PC-9 (cell line): ENCODE results near the gene FOSL2. TPM values are rescaled to one million over a fixed set of nuclear protein-coding genes. Genes with fewer than 3 reads are reported as not detected.

Experiments
- BruUV-seq: library from RNA; stranded (reverse); fragments of 400-500 nt; replicated peaks from 2 replicates; lab custom pipeline; 2021; lab: Mats Ljungman, UMichigan
- CTCF ChIA-PET: fragments of 300-600 bp; sonication (Branson Sonifier 250); formaldehyde crosslinking; loops from one replicate; lab custom pipeline; 2022; ENCODE audit warnings: antibody characterized with exemption; lab: Charles Lee
- POLR2A ChIA-PET: fragments of 300-600 bp; sonication (Branson Sonifier 250); formaldehyde crosslinking; loops from one replicate; lab custom pipeline; 2022; ENCODE audit warnings: antibody characterized with exemption; ENCODE audit not compliant: unreplicated experiment; lab: Charles Lee
- DNase-seq, 2 experiments: peaks; one replicate each; pipeline versions ENCODE4 v3.0.0 to v3.0.0-alpha.2; 2015 to 2022; ENCODE audit warnings: mixed read lengths in 1 of 2
- H2AFZ ChIP-seq: fragments of 200-600 bp; sonication (generic); 2 replicates; pipeline ENCODE4 v1.8.1; 2017; ENCODE audit warnings: antibody characterized with exemption
- H3F3A ChIP-seq: fragments of 200-600 bp; sonication (generic); 2 replicates; pipeline ENCODE4 v1.8.1; 2017; ENCODE audit warnings: antibody characterized with exemption, mild to moderate bottlenecking, low read depth; ENCODE audit not compliant: insufficient read depth
- H3K27ac ChIP-seq: fragments of 200-600 bp; sonication (generic); 2 replicates; pipeline ENCODE4 v1.6.1; 2016; ENCODE audit warnings: mixed run types
- H3K27me3 ChIP-seq: fragments of 200-600 bp; sonication (generic); 2 replicates; pipeline ENCODE4 v1.6.1; 2016; ENCODE audit warnings: low read depth, mixed run types; ENCODE audit not compliant: insufficient read depth
- H3K36me3 ChIP-seq: fragments of 200-600 bp; sonication (generic); 2 replicates; pipeline ENCODE4 v1.6.1; 2016; ENCODE audit warnings: low read depth, mixed run types
- H3K4me1 ChIP-seq: fragments of 200-600 bp; sonication (generic); replicated peaks from 2 replicates; pipeline ENCODE4 v1.6.1; 2016; ENCODE audit warnings: mixed run types; ENCODE audit not compliant: insufficient read depth
- H3K4me2 ChIP-seq: fragments of 200-600 bp; sonication (generic); 2 replicates; pipeline ENCODE4 v1.6.1; 2017; ENCODE audit warnings: mixed run types
- H3K4me3 ChIP-seq: fragments of 200-600 bp; sonication (generic); 2 replicates; pipeline ENCODE4 v1.6.1; 2016; ENCODE audit warnings: mixed run types
- H3K79me2 ChIP-seq: fragments of 200-600 bp; sonication (generic); 2 replicates; pipeline ENCODE4 v1.6.1; 2017; ENCODE audit warnings: low read depth, mixed run types
- H3K9me2 ChIP-seq: fragments of 200-600 bp; sonication (generic); 2 replicates; pipeline ENCODE4 v1.8.1; 2017; ENCODE audit warnings: mild to moderate bottlenecking; ENCODE audit not compliant: insufficient read depth
- H3K9me3 ChIP-seq: fragments of 200-600 bp; sonication (generic); 2 replicates; pipeline ENCODE4 v1.8.1; 2016; ENCODE audit warnings: low read depth; ENCODE audit not compliant: insufficient read depth
- H4K20me1 ChIP-seq: fragments of 200-600 bp; sonication (generic); 2 replicates; pipeline ENCODE4 v1.8.1; 2017; ENCODE audit not compliant: insufficient read depth
- EZH2 ChIP-seq: fragments of 200-600 bp; sonication (generic); IDR thresholded peaks from 2 replicates; pipeline ENCODE4 v1.8.0; 2017; ENCODE audit warnings: antibody characterized with exemption, low read depth
- intact Hi-C: fragments of 100-400 bp; cut with micrococcal nuclease; formaldehyde crosslinking; loops from one replicate; pipeline ENCODE4 v1.10.0; 2022; ENCODE audit not compliant: unreplicated experiment
- total RNA-seq: library from RNA; stranded (reverse); gene quantifications from 2 replicates; pipeline ENCODE4 v1.2.3, GENCODE V29; 2021
- TF ChIP-seq, protein P1 (sequence below): fragments of 200-600 bp; sonication (generic); conservative IDR thresholded peaks from 2 replicates; pipeline ENCODE4 v1.6.1; 2017; ENCODE audit warnings: mixed run types, antibody characterized with exemption, mild to moderate bottlenecking, moderate library complexity

Gene FOSL2
- total RNA-seq, 1 experiment from 2014 or later = 60.0 TPM

DNA sequence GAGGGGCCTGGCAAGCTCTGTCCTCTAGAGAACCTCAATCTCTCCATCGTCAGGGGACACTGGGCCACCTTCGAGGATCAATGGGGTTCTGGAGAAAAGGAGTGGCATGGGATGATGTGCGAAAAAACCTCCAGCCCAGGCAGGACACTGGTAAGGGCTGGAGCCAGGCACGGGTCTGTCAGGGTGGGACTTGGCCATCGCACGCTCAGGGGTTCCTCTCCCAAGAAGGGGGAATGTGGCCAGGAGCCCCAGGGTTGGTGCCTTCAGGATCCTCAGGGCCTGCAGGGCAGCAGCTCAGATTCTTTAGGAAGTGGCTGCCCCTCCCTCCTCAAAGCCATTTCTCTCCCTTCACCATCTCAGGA lies 56.4 kb downstream of the FOSL2 start:
- Histone ChIP-seq H3K4me1 (peaks cover 79% of the 10 kb centered on the region), H3K4me2 (no peak overlapping the region), H2AFZ (no peak overlapping the region), H3K79me2 (no peaks in the 10 kb centered on the region), H4K20me1 (no peaks in the 10 kb centered on the region), H3F3A (peaks cover 56% of the 10 kb centered on the region), H3K36me3 (no peaks in the 10 kb centered on the region), H3K27ac (peak overlapping the region; percentile 65; the same call in 1 of the 2 replicates), H3K9me2 (no peaks in the 10 kb centered on the region), H3K27me3 (no peaks in the 10 kb centered on the region), H3K9me3 (no peaks in the 10 kb centered on the region), H3K4me3 (no peak overlapping the region)
- no peak for TF ChIP-seq EZH2
- intact Hi-C loops = loop anchor here (1.0 to 2.0 kb wide), 3 partner anchors 13 to 650 kb away; no protein-coding TSS in a partner anchor
- no peak for DNase-seq
- TSS peak; percentile 64 for BruUV-seq
- CTCF ChIA-PET = no interaction called here
- POLR2A ChIA-PET = interaction anchor here (0.6 kb wide), 1 partner anchor 743 kb away, joined by 3 read pairs; no protein-coding TSS in a partner anchor

DNA sequence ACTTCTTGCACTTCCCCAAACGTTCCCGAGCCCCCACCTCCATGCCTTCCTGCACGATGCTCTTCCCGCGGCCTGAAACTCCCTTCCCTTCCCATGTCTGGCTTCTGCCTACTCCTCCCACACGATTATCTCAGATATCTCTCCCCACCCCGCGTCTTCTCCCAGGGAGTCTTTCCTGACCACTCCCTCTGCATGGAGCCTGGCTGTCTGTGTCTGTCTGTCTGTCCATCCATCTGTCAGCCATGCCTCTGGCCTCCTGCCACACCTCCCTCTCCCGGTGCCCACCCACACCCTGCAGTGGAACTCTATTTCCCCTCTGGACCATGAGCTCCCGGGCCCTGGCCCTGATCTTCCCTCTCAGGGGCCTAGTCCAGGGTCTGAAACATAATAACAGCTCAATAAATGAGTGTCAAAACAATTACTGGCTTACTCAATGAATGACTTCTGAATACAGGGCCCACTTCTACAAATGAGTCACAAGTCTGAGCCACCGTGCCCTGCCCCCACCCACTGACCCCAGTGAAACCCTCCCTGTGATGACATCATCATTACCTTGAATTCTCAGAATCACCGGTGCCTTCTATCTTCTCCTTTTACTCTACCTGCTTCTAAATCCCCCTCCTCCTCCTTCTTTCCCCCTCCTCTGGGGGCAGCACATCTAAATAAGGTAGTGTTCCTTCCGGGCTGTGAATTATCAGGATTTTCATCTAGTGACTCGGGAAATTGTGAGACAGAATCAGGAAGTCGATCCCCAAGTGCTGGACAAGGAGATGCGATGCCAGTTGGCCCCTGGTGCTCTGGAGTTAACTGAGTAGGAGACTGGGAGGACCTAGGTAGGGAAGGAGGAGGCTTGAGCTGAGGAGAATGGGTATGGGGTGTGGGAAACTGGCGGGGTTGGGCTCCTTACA lies 57.1 kb downstream of the FOSL2 start:
- peak overlapping the region; percentile 67 for H3K27ac ChIP-seq
- no peaks in the 10 kb centered on the region for H3K9me3 ChIP-seq
- H3K27me3 ChIP-seq = no peaks in the 10 kb centered on the region
- POLR2A ChIA-PET = interaction anchor here (0.6 kb wide), 1 partner anchor 743 kb away, joined by 3 read pairs; no protein-coding TSS in a partner anchor
- H3K4me2 ChIP-seq = peak overlapping the region; percentile 39
- peak; percentile 59 to 71 for DNase-seq
- BruUV-seq = no TSS peak
- TF ChIP-seq, protein P1, sequence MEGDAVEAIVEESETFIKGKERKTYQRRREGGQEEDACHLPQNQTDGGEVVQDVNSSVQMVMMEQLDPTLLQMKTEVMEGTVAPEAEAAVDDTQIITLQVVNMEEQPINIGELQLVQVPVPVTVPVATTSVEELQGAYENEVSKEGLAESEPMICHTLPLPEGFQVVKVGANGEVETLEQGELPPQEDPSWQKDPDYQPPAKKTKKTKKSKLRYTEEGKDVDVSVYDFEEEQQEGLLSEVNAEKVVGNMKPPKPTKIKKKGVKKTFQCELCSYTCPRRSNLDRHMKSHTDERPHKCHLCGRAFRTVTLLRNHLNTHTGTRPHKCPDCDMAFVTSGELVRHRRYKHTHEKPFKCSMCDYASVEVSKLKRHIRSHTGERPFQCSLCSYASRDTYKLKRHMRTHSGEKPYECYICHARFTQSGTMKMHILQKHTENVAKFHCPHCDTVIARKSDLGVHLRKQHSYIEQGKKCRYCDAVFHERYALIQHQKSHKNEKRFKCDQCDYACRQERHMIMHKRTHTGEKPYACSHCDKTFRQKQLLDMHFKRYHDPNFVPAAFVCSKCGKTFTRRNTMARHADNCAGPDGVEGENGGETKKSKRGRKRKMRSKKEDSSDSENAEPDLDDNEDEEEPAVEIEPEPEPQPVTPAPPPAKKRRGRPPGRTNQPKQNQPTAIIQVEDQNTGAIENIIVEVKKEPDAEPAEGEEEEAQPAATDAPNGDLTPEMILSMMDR = no peak
- TF ChIP-seq EZH2 = no peak
- H3K4me3 ChIP-seq = no peak overlapping the region
- no peaks in the 10 kb centered on the region for H3K36me3 ChIP-seq
- CTCF ChIA-PET = no interaction called here
- intact Hi-C loops = loop anchor here (1.0 to 5.0 kb wide), 6 partner anchors 13 to 747 kb away; partner anchors contain the start of genes BABAM2 and RBKS
- H3F3A ChIP-seq = peaks cover 54% of the 10 kb centered on the region
- H4K20me1 ChIP-seq = no peaks in the 10 kb centered on the region
- H3K79me2 ChIP-seq = no peaks in the 10 kb centered on the region
- peaks cover 73% of the 10 kb centered on the region for H3K4me1 ChIP-seq
- H2AFZ ChIP-seq = no peak overlapping the region
- no peaks in the 10 kb centered on the region for H3K9me2 ChIP-seq

DNA sequence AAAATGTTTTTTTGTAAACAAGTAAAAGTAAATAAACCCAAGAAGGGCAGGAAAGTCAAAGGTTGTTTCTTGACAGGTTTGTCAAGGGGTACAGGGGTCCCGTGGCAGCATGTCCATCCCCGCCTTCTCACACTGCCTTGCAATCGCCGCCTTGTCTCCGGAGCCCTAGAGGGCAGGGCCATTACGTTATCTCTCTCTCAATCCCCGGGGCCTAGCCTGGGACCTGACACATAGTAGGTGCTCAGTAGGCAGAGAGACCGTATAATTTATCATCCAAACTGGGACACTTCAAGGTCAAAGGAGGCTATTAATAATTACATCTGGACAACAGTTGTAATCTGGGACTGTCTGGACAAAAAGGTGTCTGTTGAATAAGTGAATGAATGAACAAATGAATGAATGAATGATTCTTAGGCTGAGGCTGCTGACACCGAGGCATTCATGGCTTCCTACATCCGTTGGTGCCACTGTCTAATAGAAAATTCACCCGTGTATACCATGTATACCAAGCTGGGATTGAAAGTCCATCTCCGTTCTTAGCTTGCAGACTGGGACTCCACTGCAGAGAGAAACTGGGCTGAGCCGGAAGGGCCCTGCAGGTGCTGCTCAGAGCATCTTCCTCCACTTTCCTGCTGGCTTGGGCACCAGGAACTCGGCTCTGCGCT lies 58.4 kb downstream of the FOSL2 start:
- ChIA-PET CTCF (no interaction called here), POLR2A (no interaction called here)
- DNase-seq = no peak
- no peaks in the 10 kb centered on the region for H3K79me2 ChIP-seq
- H2AFZ ChIP-seq = no peak overlapping the region
- no peaks in the 10 kb centered on the region for H3K9me2 ChIP-seq
- TF ChIP-seq, protein P1 = no peak
- TF ChIP-seq EZH2 = no peak
- no peaks in the 10 kb centered on the region for H3K9me3 ChIP-seq
- BruUV-seq = no TSS peak
- intact Hi-C loops = loop anchor here (2.0 to 5.0 kb wide), 3 partner anchors 174 to 748 kb away; partner anchors contain the start of genes BABAM2 and RBKS
- H3F3A ChIP-seq = peaks cover 44% of the 10 kb centered on the region
- no peaks in the 10 kb centered on the region for H4K20me1 ChIP-seq
- no peak overlapping the region for H3K4me2 ChIP-seq
- no peak overlapping the region for H3K4me3 ChIP-seq
- peaks cover 60% of the 10 kb centered on the region for H3K4me1 ChIP-seq
- H3K27ac ChIP-seq = no peak overlapping the region
- no peaks in the 10 kb centered on the region for H3K36me3 ChIP-seq
- H3K27me3 ChIP-seq = no peaks in the 10 kb centered on the region
